Ascending aorta (tissue), 2 donors: ENCODE data around the gene FOXRED2. TPM values are rescaled to one million over a fixed set of nuclear protein-coding genes. Genes with fewer than 3 reads are reported as not detected.

ENCODE experiments used
- DNase-seq, 2 donors: peaks; one replicate each; pipeline ENCODE4 v3.0.0-alpha.2; 2019; ENCODE audit warnings: low spot score in 2 of 2
- H3K27ac ChIP-seq, 2 donors: fragments of 200-600 bp; sonication (generic); one replicate each; pipeline ENCODE4 v1.5.1; 2016 to 2017; ENCODE audit warnings: mild to moderate bottlenecking in 1 of 2
- H3K27me3 ChIP-seq: fragments of 200-600 bp; sonication (generic); one replicate; pipeline ENCODE4 v1.5.1; 2017
- H3K36me3 ChIP-seq, 2 donors: fragments of 200-600 bp; sonication (generic); one replicate each; pipeline ENCODE4 v1.5.1; 2016
- H3K4me1 ChIP-seq, 2 donors: fragments of 200-600 bp; sonication (generic); one replicate each; pipeline ENCODE4 v1.5.1; 2016 to 2017; ENCODE audit warnings: mild to moderate bottlenecking in 1 of 2
- H3K4me3 ChIP-seq, 2 donors: fragments of 200-600 bp; sonication (generic); one replicate each; pipeline ENCODE4 v1.5.1; 2016 to 2017; ENCODE audit warnings: mild to moderate bottlenecking in 1 of 2
- H3K9me3 ChIP-seq, 2 donors: fragments of 200-600 bp; sonication (generic); one replicate each; pipeline ENCODE4 v1.5.1; 2016
- intact Hi-C: fragments of 100-400 bp; cut with DNase I; formaldehyde crosslinking; loops from one replicate; pipeline ENCODE4 v1.15.1; 2023
- total RNA-seq: library from RNA; depleted of rRNA; stranded (reverse); fragments of >200 nt; gene quantifications from one replicate; pipeline ENCODE4 v1.1.0, GENCODE V29; 2016
- TF ChIP-seq, protein P1 (sequence below), 3 experiments: fragments of 200-600 bp in 2 of 3; fragments of 450-650 bp in 1 of 3; sonication (generic) in 2 of 3; IDR thresholded peaks; one replicate each; pipeline ENCODE4 v1.5.1; 2016 to 2019; ENCODE audit warnings: antibody characterized with exemption in 3 of 3, mild to moderate bottlenecking in 1 of 3, moderate library complexity in 1 of 3

Gene FOXRED2
- total RNA-seq, 1 donor from 2014 or later, result 25.9 TPM

DNA sequence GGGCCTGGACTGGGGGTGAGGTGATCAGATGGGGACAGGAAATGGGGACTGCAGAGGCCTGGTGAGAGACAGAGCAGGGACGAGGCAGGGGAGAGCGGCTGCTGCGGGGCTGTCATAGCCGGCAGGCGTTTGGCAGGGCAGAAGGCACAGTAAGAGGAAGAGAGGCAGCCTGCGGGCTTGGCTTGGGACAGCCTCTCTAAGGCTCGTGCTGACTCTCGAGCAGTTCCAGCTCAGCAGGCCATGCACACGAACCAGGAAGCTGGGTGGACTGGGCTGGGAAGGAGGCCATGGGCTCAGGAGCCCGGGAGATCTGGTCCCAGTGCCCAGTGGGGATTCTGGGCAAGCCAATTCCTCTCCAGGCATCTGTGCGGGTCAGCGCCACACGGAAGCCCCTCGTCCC is 41.8 kb upstream of the FOXRED2 start:
- Histone ChIP-seq H3K4me1 (no peaks in the 10 kb centered on the region), H3K27ac (no peak overlapping the region), H3K27me3 (no peaks in the 10 kb centered on the region), H3K4me3 (no peak overlapping the region), H3K9me3 (no peaks in the 10 kb centered on the region), H3K36me3 (no peaks in the 10 kb centered on the region)
- TF ChIP-seq, protein P1, sequence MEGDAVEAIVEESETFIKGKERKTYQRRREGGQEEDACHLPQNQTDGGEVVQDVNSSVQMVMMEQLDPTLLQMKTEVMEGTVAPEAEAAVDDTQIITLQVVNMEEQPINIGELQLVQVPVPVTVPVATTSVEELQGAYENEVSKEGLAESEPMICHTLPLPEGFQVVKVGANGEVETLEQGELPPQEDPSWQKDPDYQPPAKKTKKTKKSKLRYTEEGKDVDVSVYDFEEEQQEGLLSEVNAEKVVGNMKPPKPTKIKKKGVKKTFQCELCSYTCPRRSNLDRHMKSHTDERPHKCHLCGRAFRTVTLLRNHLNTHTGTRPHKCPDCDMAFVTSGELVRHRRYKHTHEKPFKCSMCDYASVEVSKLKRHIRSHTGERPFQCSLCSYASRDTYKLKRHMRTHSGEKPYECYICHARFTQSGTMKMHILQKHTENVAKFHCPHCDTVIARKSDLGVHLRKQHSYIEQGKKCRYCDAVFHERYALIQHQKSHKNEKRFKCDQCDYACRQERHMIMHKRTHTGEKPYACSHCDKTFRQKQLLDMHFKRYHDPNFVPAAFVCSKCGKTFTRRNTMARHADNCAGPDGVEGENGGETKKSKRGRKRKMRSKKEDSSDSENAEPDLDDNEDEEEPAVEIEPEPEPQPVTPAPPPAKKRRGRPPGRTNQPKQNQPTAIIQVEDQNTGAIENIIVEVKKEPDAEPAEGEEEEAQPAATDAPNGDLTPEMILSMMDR (IDR thresholded peaks at IDR 0.05), result no peak
- DNase-seq, result no peak
- intact Hi-C loops, result loop anchor here (5.0 kb wide), 1 partner anchor 429 kb away; no protein-coding TSS in a partner anchor

DNA sequence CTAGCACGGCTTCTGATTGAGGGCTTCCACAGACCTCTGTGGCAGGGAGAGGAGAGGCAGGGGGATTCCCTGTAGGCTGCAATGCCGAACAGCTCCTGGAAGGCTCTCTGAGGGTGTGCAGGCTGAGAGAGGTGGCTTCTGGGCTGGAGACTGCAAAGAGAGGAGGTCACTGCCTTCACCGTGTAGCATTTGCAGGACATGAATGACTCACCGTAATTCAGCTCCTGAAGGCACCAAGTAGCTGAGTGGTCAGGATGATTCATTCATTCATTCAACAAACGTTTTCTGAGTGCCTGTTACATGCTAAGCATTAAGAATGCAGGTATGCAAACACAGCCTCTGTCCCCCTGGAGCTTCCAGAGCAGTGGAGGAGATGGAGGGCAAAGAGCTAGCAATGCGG is 40.1 kb upstream of the FOXRED2 start:
- H3K27me3 ChIP-seq, result no peaks in the 10 kb centered on the region

DNA sequence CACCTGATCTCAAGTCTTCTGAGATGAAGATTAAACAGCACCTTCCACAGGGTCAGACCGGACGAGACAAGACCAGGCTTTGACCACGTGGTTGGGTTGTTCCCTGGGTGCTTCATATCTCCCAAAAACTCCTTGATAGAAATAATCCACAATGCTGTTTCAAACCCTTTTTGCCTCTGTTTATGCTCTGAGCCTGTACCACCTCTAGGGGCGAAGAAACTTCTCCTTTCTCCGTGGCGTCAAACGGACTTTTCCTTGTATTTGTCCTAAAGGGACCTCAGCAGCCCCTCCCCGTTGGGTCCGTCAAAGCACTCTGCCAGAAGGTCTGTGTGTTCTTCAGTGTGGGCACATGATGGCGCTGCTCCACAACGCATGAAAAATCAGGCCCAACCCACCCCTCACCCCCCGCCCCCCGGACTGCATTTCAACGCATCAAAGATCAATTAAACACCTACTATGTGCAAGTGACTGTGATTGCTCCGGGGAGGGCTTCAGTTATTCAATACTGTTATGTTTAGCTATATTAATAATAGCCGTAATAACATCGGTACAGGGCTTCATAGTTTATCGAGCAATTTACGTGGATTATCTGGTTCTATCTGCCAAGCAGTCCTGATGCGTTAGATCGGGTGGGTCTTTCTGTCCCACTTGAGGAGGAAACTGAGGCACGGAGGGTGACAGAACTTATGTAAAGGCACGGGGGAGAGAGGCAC is 39.4 kb upstream of the FOXRED2 start:
- H3K36me3 ChIP-seq, result no peaks in the 10 kb centered on the region
- no peaks in the 10 kb centered on the region for H3K4me1 ChIP-seq
- no peaks in the 10 kb centered on the region for H3K27me3 ChIP-seq
- no peak overlapping the region for H3K27ac ChIP-seq
- H3K4me3 ChIP-seq, result no peak overlapping the region
- TF ChIP-seq, protein P1 (IDR thresholded peaks at IDR 0.05), result peak in 1 of 3 experiments; percentile 50
- H3K9me3 ChIP-seq, result no peaks in the 10 kb centered on the region
- DNase-seq, result no peak
- intact Hi-C loops, result loop anchor here (5.0 kb wide), 1 partner anchor 431 kb away; no protein-coding TSS in a partner anchor

More for the DNA sequence above, 40.1 kb upstream of the FOXRED2 start:
- Histone ChIP-seq H3K27ac (no peak overlapping the region), H3K9me3 (no peaks in the 10 kb centered on the region), H3K36me3 (no peaks in the 10 kb centered on the region), H3K4me3 (no peak overlapping the region), H3K4me1 (no peaks in the 10 kb centered on the region)
- TF ChIP-seq, protein P1 (IDR thresholded peaks at IDR 0.05), result no peak
- intact Hi-C loops, result loop anchor here (5.0 kb wide), 1 partner anchor 430 kb away; no protein-coding TSS in a partner anchor
- no peak for DNase-seq

DNA sequence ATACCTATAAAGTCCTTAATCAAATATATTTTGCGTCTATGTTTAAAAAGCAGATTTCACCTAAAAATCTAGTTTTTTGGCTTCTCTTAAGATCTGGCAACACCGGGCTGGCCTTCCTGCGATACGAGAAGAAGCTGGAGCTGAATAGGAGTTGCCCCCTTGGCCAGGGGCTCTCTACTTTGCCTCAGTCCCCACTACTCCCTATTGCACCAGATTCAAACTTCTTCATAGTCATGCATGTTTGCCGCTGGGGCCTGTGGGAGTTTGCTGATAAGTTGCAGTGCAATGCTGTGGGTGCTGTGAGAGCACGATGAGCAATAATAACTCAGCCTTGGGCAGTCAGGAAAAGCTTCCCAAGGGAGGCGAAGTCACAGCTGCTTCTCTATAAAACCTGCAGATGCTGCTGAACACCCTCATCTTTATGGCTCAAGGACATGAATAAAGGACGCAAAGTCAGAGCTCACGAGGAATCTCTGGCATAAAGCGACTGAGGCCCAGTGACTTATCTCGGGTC is 37.3 kb upstream of the FOXRED2 start:
- Histone ChIP-seq H3K27me3 (no peaks in the 10 kb centered on the region), H3K4me3 (no peak overlapping the region), H3K27ac (no peak overlapping the region), H3K4me1 (no peaks in the 10 kb centered on the region), H3K9me3 (no peaks in the 10 kb centered on the region), H3K36me3 (no peaks in the 10 kb centered on the region)
- intact Hi-C loops, result no loop called here
- TF ChIP-seq, protein P1 (IDR thresholded peaks at IDR 0.05), result no peak
- DNase-seq, result no peak

DNA sequence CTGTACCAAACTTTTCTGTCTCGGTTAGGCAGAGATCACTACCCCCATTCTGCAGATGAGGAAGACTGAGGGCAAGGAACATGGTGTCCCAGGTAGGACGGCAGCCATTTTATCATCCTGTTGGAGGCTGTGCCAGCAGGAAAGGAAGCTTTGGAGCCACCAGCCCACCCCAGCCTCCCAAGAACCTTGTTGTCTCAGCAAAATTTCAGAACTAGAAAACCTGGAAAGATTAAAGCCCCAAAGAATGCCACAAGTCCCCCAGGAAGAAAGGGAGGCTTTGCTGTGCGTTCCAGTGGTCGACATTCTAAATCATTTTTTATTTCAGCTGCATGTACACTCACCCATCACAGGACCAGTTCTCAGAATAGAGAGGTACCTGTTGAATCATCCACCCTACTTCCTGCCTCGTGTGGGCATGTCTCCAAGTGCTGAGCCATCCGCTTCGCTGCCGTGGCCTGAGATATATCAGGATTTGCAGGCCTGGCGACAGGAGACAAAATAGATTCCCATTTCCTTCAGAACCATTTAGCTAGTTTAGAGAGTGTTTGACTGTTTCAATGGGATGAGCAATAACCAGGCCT is 35.1 kb upstream of the FOXRED2 start:
- intact Hi-C loops, result no loop called here
- no peak overlapping the region for H3K27ac ChIP-seq
- no peak overlapping the region for H3K4me3 ChIP-seq
- TF ChIP-seq, protein P1 (IDR thresholded peaks at IDR 0.05), result no peak
- no peaks in the 10 kb centered on the region for H3K9me3 ChIP-seq
- H3K36me3 ChIP-seq, result no peaks in the 10 kb centered on the region
- DNase-seq, result no peak
- no peaks in the 10 kb centered on the region for H3K4me1 ChIP-seq
- H3K27me3 ChIP-seq, result no peaks in the 10 kb centered on the region
